GM12891 (cell line): ENCODE measurements around the gene VPS13C.

Experiments used
- DNase-seq: peaks from one replicate; pipeline ENCODE4 v3.0.0; 2011; ENCODE audit warnings: low spot score; ENCODE audit not compliant: insufficient read length
- FAIRE-seq: peaks from 2 replicates; lab custom pipeline; 2011; peaks lifted over from hg19 to GRCh38; lab: Jason Lieb, UNC
- PAX5 ChIP-seq: IDR thresholded peaks from 2 replicates; pipeline ENCODE4 v1.6.1; 2011; ENCODE audit warnings: low read length, moderate library complexity, mild to moderate bottlenecking; ENCODE audit not compliant: insufficient read depth, severe bottlenecking
- POLR2A ChIP-seq: IDR thresholded peaks from 2 replicates; pipeline ENCODE4 v1.6.1; 2011; ENCODE audit warnings: low read depth, low read length, control low read depth
- POLR2AphosphoS5 ChIP-seq: IDR thresholded peaks from 2 replicates; pipeline ENCODE4 v1.6.1; 2011; ENCODE audit warnings: low read depth, low read length, control low read depth
- POU2F2 ChIP-seq: IDR thresholded peaks from 2 replicates; pipeline ENCODE4 v1.6.1; 2011; ENCODE audit warnings: low read depth, mild to moderate bottlenecking, control low read depth, low read length, moderate library complexity
- SPI1 ChIP-seq: IDR thresholded peaks from 2 replicates; pipeline ENCODE4 v1.6.1; 2011; ENCODE audit warnings: low read depth, low read length, control low read depth
- TAF1 ChIP-seq: IDR thresholded peaks from 2 replicates; pipeline ENCODE4 v1.6.1; 2011; ENCODE audit warnings: low read depth, low read length, control low read depth

The VPS13C gene

GRCh38 chr15:61880084-61880483 lies 180.2 kb downstream of the VPS13C start:
- DNase-seq: no peak
- FAIRE-seq: no peak
- TF ChIP-seq POLR2A: no peak
- no peak for TF ChIP-seq SPI1
- no peak for TF ChIP-seq TAF1

DNA sequence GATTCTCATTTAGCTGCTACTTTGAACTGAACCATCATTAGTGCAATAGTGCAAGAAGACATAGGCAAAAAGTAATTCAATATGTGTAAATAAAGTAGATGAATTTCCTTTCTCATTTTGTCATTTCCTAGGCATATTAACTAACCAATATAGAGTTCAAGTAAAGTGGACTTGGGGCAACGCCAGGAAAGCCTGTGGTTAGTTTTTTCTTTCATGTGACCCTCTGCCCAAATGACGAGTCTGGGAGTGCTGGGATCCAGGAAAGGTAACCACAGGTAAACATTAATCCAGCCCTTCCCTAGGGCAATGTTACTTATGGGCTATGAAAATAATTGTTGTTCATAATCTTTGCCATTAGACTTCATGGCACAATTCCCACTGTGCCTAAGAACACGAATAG lies 181.0 kb downstream of the VPS13C start:
- no peak for TF ChIP-seq SPI1
- no peak for TF ChIP-seq POLR2AphosphoS5
- TF ChIP-seq TAF1: no peak
- FAIRE-seq: no peak

DNA sequence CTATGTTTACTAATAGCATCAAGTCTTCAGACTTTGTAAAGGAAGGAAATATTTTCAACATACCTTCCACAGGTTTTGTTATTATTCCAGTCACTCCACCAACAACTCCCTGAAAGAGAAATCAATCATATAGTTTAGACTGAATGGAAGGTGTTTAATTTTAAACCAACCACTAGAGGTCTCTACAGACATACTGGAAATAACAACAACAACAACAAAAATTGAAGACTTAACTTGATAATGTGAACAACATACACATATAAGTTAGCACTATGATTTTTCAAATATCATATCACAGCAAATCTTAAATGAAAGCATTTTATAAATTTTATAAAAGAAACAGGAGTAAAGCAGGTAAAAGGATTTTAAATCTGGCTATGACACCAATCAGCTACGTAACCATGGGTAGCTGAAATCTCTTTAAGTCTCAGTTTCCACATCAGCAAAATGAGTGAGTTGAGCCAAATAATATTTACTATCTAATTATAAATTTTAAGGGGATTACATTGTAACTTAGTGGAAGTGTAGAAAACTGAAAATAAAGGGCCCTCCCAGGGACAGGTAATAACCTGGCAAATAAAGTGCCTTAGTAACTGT lies 188.2 kb downstream of the VPS13C start:
- FAIRE-seq (no peak), DNase-seq (no peak)
- TF ChIP-seq POU2F2 (no peak), SPI1 (no peak), POLR2A (no peak), PAX5 (no peak), TAF1 (no peak), POLR2AphosphoS5 (no peak)

More for the DNA sequence above, 181.0 kb downstream of the VPS13C start:
- DNase-seq: no peak

DNA sequence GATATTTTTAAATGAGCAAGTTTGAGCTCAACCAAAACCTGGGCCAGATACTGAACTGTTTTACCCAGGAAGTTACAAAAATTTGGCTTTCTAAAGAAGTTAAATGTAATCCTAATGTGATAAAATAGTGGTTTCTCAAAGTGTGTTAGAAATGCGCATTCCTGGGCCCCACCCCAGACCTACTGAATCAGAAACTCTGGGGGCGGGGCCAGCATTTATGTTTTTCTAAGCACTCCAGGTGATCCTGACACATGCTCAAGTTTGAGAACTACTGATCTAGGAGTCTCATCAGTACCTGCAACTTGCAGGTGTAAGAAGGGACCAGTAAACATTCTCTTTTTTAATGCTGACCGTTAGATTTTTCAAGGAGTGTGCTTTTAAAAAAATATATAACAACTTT lies 190.6 kb downstream of the VPS13C start:
- no peak for DNase-seq
- FAIRE-seq: no peak
- TF ChIP-seq TAF1 (no peak), POLR2AphosphoS5 (no peak), PAX5 (no peak), POLR2A (no peak)

GRCh38 chr15:61861962-61862361 lies 198.3 kb downstream of the VPS13C start:
- TF ChIP-seq SPI1 (no peak), TAF1 (no peak), PAX5 (no peak), POLR2AphosphoS5 (no peak), POU2F2 (no peak), POLR2A (no peak)
- FAIRE-seq: no peak
- no peak for DNase-seq

GRCh38 chr15:61857169-61857829 lies 202.9 kb downstream of the VPS13C start:
- TF ChIP-seq TAF1: no peak
- no peak for TF ChIP-seq PAX5
- TF ChIP-seq POU2F2: no peak
- TF ChIP-seq POLR2AphosphoS5: no peak
- TF ChIP-seq SPI1: no peak
- TF ChIP-seq POLR2A: no peak
- FAIRE-seq: peak; percentile 56
- DNase-seq: no peak

- DNase-seq: no peak
- TF ChIP-seq POLR2AphosphoS5 (no peak), SPI1 (no peak), POLR2A (no peak), TAF1 (no peak), PAX5 (no peak), POU2F2 (no peak)
- no peak for FAIRE-seq
Measured at GRCh38 chr15:61856295-61856694, 204.0 kb downstream of the VPS13C start.

DNA sequence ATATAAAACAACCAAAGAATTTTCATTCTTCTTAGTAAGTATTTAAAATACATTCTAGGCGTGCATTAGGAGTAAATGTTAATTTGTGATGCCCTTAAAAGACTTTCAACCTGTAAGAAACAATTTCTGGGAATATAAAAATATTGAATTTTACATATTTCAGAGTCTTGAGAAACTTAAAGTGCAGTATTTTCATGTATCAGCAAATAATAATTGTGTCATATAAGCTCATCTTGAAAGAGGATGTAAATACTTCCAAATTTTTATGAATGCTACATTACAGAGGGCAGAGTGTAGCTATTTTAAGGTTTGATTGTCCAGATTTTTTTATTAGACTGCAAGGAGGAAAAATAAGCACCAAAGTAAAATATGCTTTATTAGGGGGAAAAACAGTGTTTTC lies 207.1 kb downstream of the VPS13C start:
- DNase-seq (no peak), FAIRE-seq (no peak)
- no peak for TF ChIP-seq PAX5
- TF ChIP-seq SPI1: no peak
- TF ChIP-seq TAF1: no peak
- no peak for TF ChIP-seq POLR2A
- no peak for TF ChIP-seq POU2F2
- TF ChIP-seq POLR2AphosphoS5: no peak

GRCh38 chr15:61851955-61852354 lies 208.3 kb downstream of the VPS13C start:
- FAIRE-seq: no peak
- TF ChIP-seq POLR2A: no peak
- TF ChIP-seq POLR2AphosphoS5: no peak
- no peak for TF ChIP-seq SPI1
- no peak for TF ChIP-seq PAX5
- no peak for TF ChIP-seq POU2F2
- TF ChIP-seq TAF1: no peak
- no peak for DNase-seq

GRCh38 chr15:61849447-61849846 lies 210.8 kb downstream of the VPS13C start:
- DNase-seq (no peak), FAIRE-seq (no peak)
- TF ChIP-seq PAX5 (no peak), TAF1 (no peak), POU2F2 (no peak), POLR2A (no peak), POLR2AphosphoS5 (no peak), SPI1 (no peak)

DNA sequence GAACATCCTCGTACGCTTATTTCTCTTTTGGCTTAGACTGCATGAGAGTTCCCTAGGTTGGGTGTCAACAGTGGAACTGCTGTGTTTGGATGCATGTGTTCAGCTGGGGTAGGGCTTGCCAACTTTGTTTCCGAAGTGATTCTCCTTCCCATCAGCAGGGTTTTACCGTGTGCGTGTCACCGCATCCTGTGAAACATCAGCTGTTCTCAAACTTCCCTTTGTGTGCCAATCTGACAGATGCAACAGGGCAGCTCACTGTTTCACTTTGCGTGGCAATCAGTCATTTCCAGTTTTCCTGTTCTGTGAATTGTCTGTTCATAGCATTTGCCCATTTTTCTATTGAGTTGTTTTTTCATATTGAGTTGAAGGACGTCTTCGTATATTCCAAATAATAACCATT lies 218.8 kb downstream of the VPS13C start:
- no peak for FAIRE-seq
- TF ChIP-seq POU2F2 (no peak), SPI1 (no peak), PAX5 (no peak), POLR2A (no peak), POLR2AphosphoS5 (no peak), TAF1 (no peak)
- no peak for DNase-seq
